IPS-NIHi7 (cell line): ENCODE results near the gene TSSK2.

ENCODE experiments used
- DNase-seq: peaks from one replicate; pipeline ENCODE4 v3.0.0; 2012; ENCODE audit warnings: mixed read lengths; ENCODE audit errors: extremely low spot score

TSSK2 gene

DNA sequence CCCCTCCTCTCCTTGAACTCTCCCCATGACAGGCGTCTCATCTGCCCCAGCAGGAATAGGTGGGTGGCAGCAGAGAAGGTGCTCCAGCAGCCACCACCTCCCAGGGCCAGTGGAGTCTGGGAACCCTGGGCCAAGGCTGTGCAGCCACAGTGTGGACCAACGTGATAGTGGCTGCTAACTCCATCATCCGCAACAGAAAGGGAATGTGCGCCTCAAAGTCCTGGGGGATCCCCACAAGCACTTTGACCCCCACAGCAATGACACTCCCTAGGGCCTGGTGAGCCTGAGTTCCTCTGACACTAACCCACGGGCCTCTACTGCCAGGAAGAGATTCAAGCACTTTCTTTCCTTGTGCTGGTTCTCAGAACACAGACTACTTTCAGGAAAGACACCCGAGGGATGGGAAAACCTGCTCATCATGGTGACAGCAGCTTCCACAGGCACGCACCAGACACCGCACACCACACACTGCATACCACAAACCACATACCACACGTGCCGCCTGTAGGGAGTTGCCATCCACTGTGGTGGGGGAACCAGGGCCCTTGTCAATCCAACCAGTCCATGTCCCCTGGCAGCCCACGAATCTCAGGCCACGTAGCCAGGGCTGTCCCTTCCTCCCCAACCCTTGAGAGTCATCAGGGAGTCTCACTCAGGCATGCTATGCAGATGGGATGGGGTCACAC, 50.8 kb downstream of the TSSK2 start:
- no peak for DNase-seq
